Prostate gland (tissue), 2 donors: ENCODE results near the gene OR10G6. TPM values are rescaled to one million over a fixed set of nuclear protein-coding genes. Genes with fewer than 3 reads are reported as not detected.
"Not testable (repeated sequence)": the region's sequence is repeated elsewhere in the genome, so short reads cannot be mapped to it uniquely, and the experiment has no call there.

Experiments used
- DNase-seq: peaks from one replicate; pipeline ENCODE4 v3.0.0-alpha.2; 2019; ENCODE audit warnings: low spot score
- H3K27ac ChIP-seq, 2 donors: fragments of 200-600 bp; sonication (generic); 2 replicates each; pipeline ENCODE4 v1.5.1; 2017 to 2019
- H3K27me3 ChIP-seq: fragments of 200-600 bp; sonication (generic); replicated peaks from 2 replicates; pipeline ENCODE4 v1.5.1; 2019; ENCODE audit not compliant: insufficient read depth
- H3K36me3 ChIP-seq, 2 donors: fragments of 200-600 bp; sonication (generic); 1 replicate in 1 of 2; 2 replicates in 1 of 2; pipeline versions ENCODE4 v1.5.1 to v1.8.1; 2017 to 2019
- H3K4me1 ChIP-seq: fragments of 200-600 bp; sonication (generic); replicated peaks from 2 replicates; pipeline ENCODE4 v1.5.1; 2019
- H3K4me3 ChIP-seq, 2 donors: fragments of 200-600 bp; sonication (generic); 2 replicates each; pipeline ENCODE4 v1.5.1; 2017 to 2019
- H3K9me3 ChIP-seq: fragments of 200-600 bp; sonication (generic); 2 replicates; pipeline ENCODE4 v1.5.1; 2017
- CTCF ChIP-seq, 4 experiments: fragments of 200-600 bp in 2 of 4; fragments of 450-650 bp in 2 of 4; sonication (generic) in 2 of 4; IDR thresholded peaks; 1 replicate in 3 of 4; 2 replicates in 1 of 4; pipeline ENCODE4 v1.5.1; 2016 to 2019; ENCODE audit warnings: antibody characterized with exemption in 4 of 4, mild to moderate bottlenecking in 2 of 4, moderate library complexity in 2 of 4
- POLR2A ChIP-seq: fragments of 450-650 bp; IDR thresholded peaks from one replicate; pipeline ENCODE4 v1.6.1; 2016; ENCODE audit warnings: antibody characterized with exemption, mild to moderate bottlenecking
- POLR2AphosphoS5 ChIP-seq: sonication (generic); formaldehyde crosslinking; IDR thresholded peaks from one replicate; pipeline ENCODE4 v1.6.1; 2017; ENCODE audit warnings: antibody characterized with exemption
- WGBS: methylation state at CpG from one replicate; pipeline ENCODE4 v1.1.5; 2018; 5-methylcytosine and 5-hydroxymethylcytosine counted together
- intact Hi-C: fragments of 100-400 bp; cut with DNase I; formaldehyde crosslinking; loops from one replicate; pipeline ENCODE4 v1.14.2; 2022
- total RNA-seq, 2 donors: library from RNA; depleted of rRNA; stranded (reverse); fragments of >200 nt; gene quantifications; one replicate each; pipeline ENCODE4 v1.1.0, GENCODE V29; 2016

The OR10G6 gene
- total RNA-seq, 2 donors from 2014 or later: not detected

GRCh38 chr11:124026498-124026897 lies 31.5 kb upstream of the OR10G6 start, which contains the start of gene OR10G8:
Gene OR10G8 (plus strand): TSS chr11:124026798. CDS start chr11:124029623, 2,825 bp downstream.
- no peaks in the 10 kb centered on the region for H3K36me3 ChIP-seq
- TF ChIP-seq POLR2AphosphoS5: no peak
- TF ChIP-seq CTCF (IDR thresholded peaks at IDR 0.05): no peak
- TF ChIP-seq POLR2A: no peak
- WGBS: 66% methylated on average over 2 of the region's 2 CpGs
- intact Hi-C loops: no loop called here
- no peaks in the 10 kb centered on the region for H3K4me1 ChIP-seq
- no peak for DNase-seq
- no peaks in the 10 kb centered on the region for H3K9me3 ChIP-seq
- H3K27ac ChIP-seq: no peak within 1 kb of the TSS
- no peaks in the 10 kb centered on the region for H3K27me3 ChIP-seq
- no peak within 1 kb of the TSS for H3K4me3 ChIP-seq

- H3K4me3 ChIP-seq, H3K9me3 ChIP-seq, intact Hi-C loops, DNase-seq, H3K4me1 ChIP-seq, H3K36me3 ChIP-seq, H3K27me3 ChIP-seq, H3K27ac ChIP-seq: not testable (repeated sequence)
- 90% methylated on average over 5 of the region's 9 CpGs for WGBS
These were observed 20.9 kb upstream of the OR10G6 start for GRCh38 chr11:124015837-124016236.

GRCh38 chr11:124012697-124013096 lies 17.7 kb upstream of the OR10G6 start, which contains the start of gene OR10G4:
Gene OR10G4 (plus strand): TSS chr11:124012997. CDS start chr11:124015575, 2,578 bp downstream.
- Histone ChIP-seq H3K27ac (no peak within 1 kb of the TSS), H3K9me3 (no peaks in the 10 kb centered on the region), H3K27me3 (no peaks in the 10 kb centered on the region), H3K4me3 (no peak within 1 kb of the TSS), H3K36me3 (no peaks in the 10 kb centered on the region), H3K4me1 (no peaks in the 10 kb centered on the region)
- 87% methylated on average over 2 of the region's 2 CpGs for WGBS
- TF ChIP-seq CTCF (IDR thresholded peaks at IDR 0.05) (no peak), POLR2AphosphoS5 (no peak), POLR2A (no peak)
- intact Hi-C loops: no loop called here
- DNase-seq: no peak

GRCh38 chr11:123979311-123979710 lies 15.7 kb downstream of the OR10G6 start:
- 79% methylated on average over 5 of the region's 5 CpGs for WGBS

GRCh38 chr11:123977731-123978347 lies 17.1 kb downstream of the OR10G6 start, which contains the start of gene OR10S1:
Gene OR10S1 (minus strand): TSS chr11:123977781. CDS start chr11:123977664, 117 bp downstream.
- TF ChIP-seq POLR2AphosphoS5 (no peak), CTCF (IDR thresholded peaks at IDR 0.05) (no peak), POLR2A (no peak)
- no peaks in the 10 kb centered on the region for H3K36me3 ChIP-seq
- no peak for DNase-seq
- no peak within 1 kb of the TSS for H3K27ac ChIP-seq
- intact Hi-C loops: no loop called here
- no peak within 1 kb of the TSS for H3K4me3 ChIP-seq
- no peaks in the 10 kb centered on the region for H3K4me1 ChIP-seq
- no peaks in the 10 kb centered on the region for H3K27me3 ChIP-seq
- H3K9me3 ChIP-seq: no peaks in the 10 kb centered on the region

More at GRCh38 chr11:123979311-123979710, 15.7 kb downstream of the OR10G6 start:
- no peak overlapping the region for H3K27ac ChIP-seq
- no peaks in the 10 kb centered on the region for H3K36me3 ChIP-seq
- no peak for TF ChIP-seq POLR2A
- TF ChIP-seq CTCF (IDR thresholded peaks at IDR 0.05): no peak
- no peak for TF ChIP-seq POLR2AphosphoS5
- no peak for DNase-seq
- H3K27me3 ChIP-seq: no peaks in the 10 kb centered on the region
- intact Hi-C loops: no loop called here
- no peaks in the 10 kb centered on the region for H3K4me1 ChIP-seq
- no peaks in the 10 kb centered on the region for H3K9me3 ChIP-seq
- no peak overlapping the region for H3K4me3 ChIP-seq
